Peyer's patch (tissue), 4 donors: ENCODE data around the gene LIPM. TPM values are rescaled to one million over a fixed set of nuclear protein-coding genes. Genes with fewer than 3 reads are reported as not detected.

Experiments used
- DNase-seq, 3 donors: peaks; one replicate each; pipeline ENCODE4 v3.0.0-alpha.2; 2017 to 2019
- H3K27ac ChIP-seq, 4 donors: fragments of 200-600 bp; sonication (generic); one replicate each; pipeline ENCODE4 v1.5.1; 2016 to 2019
- H3K27me3 ChIP-seq, 2 donors: fragments of 200-600 bp; sonication (generic); one replicate each; pipeline ENCODE4 v1.5.1; 2019
- H3K36me3 ChIP-seq, 3 donors: fragments of 200-600 bp; sonication (generic); one replicate each; pipeline ENCODE4 v1.5.1; 2016 to 2019
- H3K4me1 ChIP-seq, 4 donors: fragments of 200-600 bp; sonication (generic); one replicate each; pipeline ENCODE4 v1.5.1; 2016 to 2019
- H3K4me3 ChIP-seq, 4 donors: fragments of 200-600 bp; sonication (generic); 1 replicate in 3 of 4; 2 replicates in 1 of 4; pipeline ENCODE4 v1.5.1; 2016 to 2019; ENCODE audit warnings: mild to moderate bottlenecking in 1 of 4
- H3K9me3 ChIP-seq, 4 donors: fragments of 200-600 bp; sonication (generic); one replicate each; pipeline ENCODE4 v1.5.1; 2016 to 2019; ENCODE audit warnings: mild to moderate bottlenecking in 1 of 4
- CTCF ChIP-seq, 6 experiments: fragments of 450-650 bp in 4 of 6; fragments of 200-600 bp in 2 of 6; sonication (generic) in 1 of 6; IDR thresholded peaks; one replicate each; pipeline ENCODE4 v1.5.1; 2017 to 2019; ENCODE audit warnings: antibody characterized with exemption in 6 of 6, mild to moderate bottlenecking in 3 of 6, moderate library complexity in 1 of 6
- POLR2A ChIP-seq, 2 donors: fragments of 450-650 bp; IDR thresholded peaks; one replicate each; pipeline ENCODE4 v1.5.1; 2017; ENCODE audit warnings: antibody characterized with exemption in 2 of 2, mild to moderate bottlenecking in 2 of 2, moderate library complexity in 2 of 2
- total RNA-seq, 4 donors: library from RNA; depleted of rRNA; stranded (reverse); fragments of >200 nt; gene quantifications; one replicate each; pipeline ENCODE4 v1.1.0, GENCODE V29; 2016

Gene LIPM
- total RNA-seq, 4 donors from 2014 or later = not detected

DNA sequence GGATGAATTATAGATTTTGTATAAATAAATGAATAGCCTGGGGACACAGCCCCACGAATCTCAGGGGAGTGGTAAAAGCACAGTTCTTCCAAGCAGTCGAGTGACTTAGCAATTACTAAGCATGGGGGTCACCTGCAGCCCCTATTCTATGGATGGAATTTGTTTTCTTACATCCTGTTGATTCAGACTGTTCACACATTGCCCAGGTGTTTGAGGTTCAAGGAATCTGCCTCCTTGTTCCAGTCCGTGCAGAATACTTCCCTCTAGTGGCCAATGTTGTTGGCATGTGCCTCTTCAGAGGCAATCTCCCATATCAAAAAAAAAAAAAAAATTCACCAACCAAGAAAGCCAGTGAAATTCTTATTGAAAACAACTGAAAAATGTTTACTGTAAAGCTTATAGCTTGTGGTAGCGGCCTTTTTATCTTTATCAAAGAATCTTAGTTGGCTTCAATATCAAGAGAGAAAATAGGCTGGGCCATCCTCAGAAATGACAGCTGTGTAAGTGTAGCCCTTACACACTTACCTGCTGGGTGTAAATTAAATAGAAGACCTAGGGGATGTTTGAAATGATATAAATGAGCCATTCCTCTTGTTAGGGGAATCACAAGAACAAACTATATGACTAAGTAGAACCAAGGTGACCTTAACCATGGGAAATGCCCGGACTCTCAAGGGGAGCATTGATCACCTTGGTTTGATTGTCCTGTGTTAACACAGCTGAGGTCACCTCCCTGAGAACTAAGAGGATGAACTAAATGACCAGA is 7.8 kb downstream of the LIPM start:
- TF ChIP-seq CTCF (IDR thresholded peaks at IDR 0.05) (peak in 5 of 6 experiments; percentile 38 to 73 (median 62)), POLR2A (IDR thresholded peaks at IDR 0.05) (no peak)
- no peaks in the 10 kb centered on the region for H3K4me1 ChIP-seq
- peak in 2 of 3 donors; percentile 17 to 57 for DNase-seq
- no peaks in the 10 kb centered on the region for H3K27me3 ChIP-seq
- no peak overlapping the region for H3K27ac ChIP-seq
- no peak overlapping the region for H3K4me3 ChIP-seq
- no peaks in the 10 kb centered on the region for H3K36me3 ChIP-seq
- no peaks in the 10 kb centered on the region for H3K9me3 ChIP-seq

DNA sequence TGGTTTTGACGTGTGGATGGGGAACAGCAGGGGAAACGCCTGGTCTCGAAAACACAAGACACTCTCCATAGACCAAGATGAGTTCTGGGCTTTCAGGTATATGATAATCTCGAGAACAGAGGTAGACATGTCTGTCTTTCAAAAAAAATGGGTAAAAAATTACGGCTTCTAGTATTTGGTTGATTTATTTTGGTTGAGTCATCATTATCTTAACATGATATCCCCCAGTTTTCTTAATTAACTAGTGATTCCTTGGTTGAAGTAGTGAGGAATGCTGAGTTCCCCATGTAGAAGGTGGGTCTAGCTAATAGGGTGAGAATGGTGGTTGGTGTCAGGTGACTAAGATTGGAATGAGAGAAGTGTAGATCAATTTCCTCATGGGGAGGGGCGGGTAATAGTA is 10.7 kb downstream of the LIPM start:
- no peak for DNase-seq
- TF ChIP-seq POLR2A (IDR thresholded peaks at IDR 0.05) (no peak), CTCF (IDR thresholded peaks at IDR 0.05) (no peak)
- Histone ChIP-seq H3K27ac (no peak overlapping the region), H3K4me3 (no peak overlapping the region), H3K9me3 (no peaks in the 10 kb centered on the region), H3K36me3 (no peaks in the 10 kb centered on the region), H3K27me3 (no peaks in the 10 kb centered on the region), H3K4me1 (no peaks in the 10 kb centered on the region)

DNA sequence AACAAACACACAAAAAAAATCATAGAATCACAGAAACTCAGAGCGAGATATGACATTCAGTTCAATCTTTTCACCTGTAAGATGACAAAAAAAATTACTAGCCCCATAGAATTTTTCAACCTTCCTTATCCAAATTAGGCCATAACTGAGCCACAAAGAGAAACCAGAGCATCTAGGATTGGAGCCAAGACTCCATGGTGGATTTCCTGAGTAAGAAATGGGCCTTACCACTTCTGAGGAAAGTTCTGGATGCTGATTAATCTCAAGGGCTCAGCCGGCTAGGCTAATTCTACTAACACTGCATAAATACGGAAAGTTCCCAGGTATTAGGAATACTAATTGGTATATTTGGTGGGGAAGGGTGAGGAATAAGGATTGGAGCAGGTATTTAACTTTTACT is 16.8 kb downstream of the LIPM start:
- no peak overlapping the region for H3K27ac ChIP-seq
- H3K9me3 ChIP-seq = no peaks in the 10 kb centered on the region
- H3K4me1 ChIP-seq = no peaks in the 10 kb centered on the region
- no peaks in the 10 kb centered on the region for H3K36me3 ChIP-seq
- TF ChIP-seq CTCF (IDR thresholded peaks at IDR 0.05) = no peak
- no peak for TF ChIP-seq POLR2A (IDR thresholded peaks at IDR 0.05)
- DNase-seq = no peak
- H3K4me3 ChIP-seq = no peak overlapping the region
- H3K27me3 ChIP-seq = no peaks in the 10 kb centered on the region

DNA sequence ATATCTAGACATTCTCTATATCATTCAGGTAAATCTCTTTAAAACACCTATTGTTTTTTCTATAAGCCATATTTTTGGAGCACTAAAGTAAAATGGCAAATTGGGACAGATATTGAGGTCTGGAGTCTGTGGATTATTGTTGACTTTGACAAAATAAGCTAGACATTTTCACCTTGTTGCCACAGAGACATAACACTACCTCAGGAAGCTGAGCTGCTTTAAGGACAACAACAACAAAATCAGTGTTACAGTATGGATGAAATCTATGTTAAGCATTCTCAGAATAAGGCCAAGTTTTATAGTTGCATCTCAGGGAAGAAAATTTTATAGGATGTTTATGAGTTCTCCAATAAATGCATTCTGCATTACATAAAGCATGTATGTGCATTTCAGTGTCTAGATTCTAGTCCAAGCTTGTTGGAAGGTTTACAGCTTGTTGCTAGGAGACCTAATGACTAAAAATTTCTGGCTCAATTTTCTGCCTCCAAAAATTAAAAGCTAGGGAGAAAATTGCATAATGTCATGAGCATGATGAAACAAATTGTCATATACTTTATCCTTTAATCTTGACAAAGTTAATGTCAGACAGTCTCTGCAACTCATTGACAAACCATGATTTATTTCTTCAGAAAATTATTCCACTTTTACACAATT is 18.3 kb downstream of the LIPM start:
- no peaks in the 10 kb centered on the region for H3K9me3 ChIP-seq
- H3K4me1 ChIP-seq = no peaks in the 10 kb centered on the region
- no peak overlapping the region for H3K27ac ChIP-seq
- H3K27me3 ChIP-seq = no peaks in the 10 kb centered on the region
- DNase-seq = no peak
- no peaks in the 10 kb centered on the region for H3K36me3 ChIP-seq
- no peak for TF ChIP-seq POLR2A (IDR thresholded peaks at IDR 0.05)
- TF ChIP-seq CTCF (IDR thresholded peaks at IDR 0.05) = no peak
- H3K4me3 ChIP-seq = no peak overlapping the region

DNA sequence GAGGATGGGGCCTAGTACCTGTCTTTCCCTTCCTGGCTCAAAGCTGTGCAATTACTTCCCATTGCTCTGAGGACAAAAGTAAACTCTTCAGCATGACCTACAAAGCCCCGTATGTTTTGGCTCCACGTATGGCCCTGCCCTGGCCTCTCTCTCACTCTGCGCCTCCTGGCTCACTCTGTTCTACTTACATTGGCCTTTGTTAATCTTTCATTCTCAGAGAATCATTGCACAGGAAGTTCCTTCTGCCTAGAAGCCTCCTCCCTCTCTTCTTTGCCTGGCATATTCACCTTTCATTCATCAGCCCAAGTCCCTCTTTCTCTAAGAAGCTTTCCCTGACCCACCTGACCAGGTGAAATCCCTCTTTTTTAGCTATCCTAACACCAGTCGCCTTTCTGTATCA is 23.9 kb downstream of the LIPM start:
- Histone ChIP-seq H3K4me1 (no peaks in the 10 kb centered on the region), H3K9me3 (no peaks in the 10 kb centered on the region), H3K27me3 (no peaks in the 10 kb centered on the region), H3K36me3 (no peaks in the 10 kb centered on the region), H3K27ac (no peak overlapping the region), H3K4me3 (no peak overlapping the region)
- DNase-seq = no peak
- TF ChIP-seq POLR2A (IDR thresholded peaks at IDR 0.05) (no peak), CTCF (IDR thresholded peaks at IDR 0.05) (no peak)
